Lower leg skin (tissue), 3 donors: ENCODE data around the gene OOSP4B.

Experiments used
- CTCF ChIP-seq, 3 donors: fragments of 450-650 bp; IDR thresholded peaks; one replicate each; pipeline ENCODE4 v1.5.1; 2016; ENCODE audit warnings: antibody characterized with exemption in 3 of 3, mild to moderate bottlenecking in 3 of 3, moderate library complexity in 2 of 3
- POLR2A ChIP-seq, 2 donors: fragments of 450-650 bp; IDR thresholded peaks; one replicate each; pipeline ENCODE4 v1.6.1; 2016 to 2017; ENCODE audit warnings: antibody characterized with exemption in 2 of 2, mild to moderate bottlenecking in 1 of 2, moderate library complexity in 1 of 2

GRCh38 chr11:59968395-59968783 is 48.6 kb upstream of the OOSP4B start:
- TF ChIP-seq CTCF (IDR thresholded peaks at IDR 0.05) (no peak), POLR2A (IDR thresholded peaks at IDR 0.05) (no peak)
